Sigmoid colon (tissue), 4 donors: Measurements from ENCODE around the gene SLC9A1.
"Not testable (repeated sequence)": the region's sequence is repeated elsewhere in the genome, so short reads cannot be mapped to it uniquely, and the experiment has no call there.

ENCODE experiments used
- EP300 ChIP-seq, 4 donors: sonication (generic); formaldehyde crosslinking; IDR thresholded peaks; one replicate each; pipeline ENCODE4 v1.6.1; 2017; ENCODE audit warnings: antibody characterized with exemption in 4 of 4
- POLR2A ChIP-seq, 2 donors: fragments of 450-650 bp; IDR thresholded peaks; one replicate each; pipeline ENCODE4 v1.6.1; 2016; ENCODE audit warnings: antibody characterized with exemption in 2 of 2, mild to moderate bottlenecking in 2 of 2, moderate library complexity in 2 of 2
- POLR2AphosphoS5 ChIP-seq, 4 donors: sonication (generic); formaldehyde crosslinking; IDR thresholded peaks; one replicate each; pipeline ENCODE4 v1.6.1; 2017; ENCODE audit warnings: antibody characterized with exemption in 4 of 4
- TF ChIP-seq, protein P1 (sequence below), 4 experiments: fragments of 450-650 bp in 3 of 4; fragments of 200-600 bp in 1 of 4; IDR thresholded peaks; one replicate each; pipeline ENCODE4 v1.5.1; 2016 to 2019; ENCODE audit warnings: antibody characterized with exemption in 4 of 4, mild to moderate bottlenecking in 3 of 4, moderate library complexity in 2 of 4

DNA sequence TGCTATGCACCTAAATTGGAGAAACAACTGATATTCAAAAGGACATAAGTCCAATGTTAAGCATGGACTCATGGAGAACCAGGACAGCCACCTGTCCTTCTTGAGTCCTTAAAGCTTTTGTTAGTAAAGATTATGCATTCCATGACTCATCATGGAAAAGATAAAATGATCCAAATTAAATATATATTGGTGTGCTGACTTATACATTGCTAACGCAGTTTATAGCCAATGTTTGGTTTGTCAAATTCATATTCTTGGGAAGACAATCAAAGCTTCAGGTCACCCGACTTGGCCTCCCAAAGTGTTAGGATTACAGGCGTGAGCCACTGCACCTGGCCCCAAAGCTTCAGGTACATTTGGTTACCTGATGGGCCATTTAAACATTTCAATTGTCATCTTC is 29.7 kb upstream of the SLC9A1 start:
- TF ChIP-seq, protein P1, sequence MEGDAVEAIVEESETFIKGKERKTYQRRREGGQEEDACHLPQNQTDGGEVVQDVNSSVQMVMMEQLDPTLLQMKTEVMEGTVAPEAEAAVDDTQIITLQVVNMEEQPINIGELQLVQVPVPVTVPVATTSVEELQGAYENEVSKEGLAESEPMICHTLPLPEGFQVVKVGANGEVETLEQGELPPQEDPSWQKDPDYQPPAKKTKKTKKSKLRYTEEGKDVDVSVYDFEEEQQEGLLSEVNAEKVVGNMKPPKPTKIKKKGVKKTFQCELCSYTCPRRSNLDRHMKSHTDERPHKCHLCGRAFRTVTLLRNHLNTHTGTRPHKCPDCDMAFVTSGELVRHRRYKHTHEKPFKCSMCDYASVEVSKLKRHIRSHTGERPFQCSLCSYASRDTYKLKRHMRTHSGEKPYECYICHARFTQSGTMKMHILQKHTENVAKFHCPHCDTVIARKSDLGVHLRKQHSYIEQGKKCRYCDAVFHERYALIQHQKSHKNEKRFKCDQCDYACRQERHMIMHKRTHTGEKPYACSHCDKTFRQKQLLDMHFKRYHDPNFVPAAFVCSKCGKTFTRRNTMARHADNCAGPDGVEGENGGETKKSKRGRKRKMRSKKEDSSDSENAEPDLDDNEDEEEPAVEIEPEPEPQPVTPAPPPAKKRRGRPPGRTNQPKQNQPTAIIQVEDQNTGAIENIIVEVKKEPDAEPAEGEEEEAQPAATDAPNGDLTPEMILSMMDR (IDR thresholded peaks at IDR 0.05): not testable (repeated sequence)
- not testable (repeated sequence) for TF ChIP-seq POLR2AphosphoS5, POLR2A, EP300 (IDR thresholded peaks at IDR 0.05)
